Endometrium (tissue), 2 donors: Measurements from ENCODE around the gene MYO7A.

ENCODE experiments used
- FAIRE-seq: peaks from 2 replicates; lab custom pipeline; 2012; peaks lifted over from hg19 to GRCh38; lab: Jason Lieb, UNC
- donor health status: control.
- donor health status: control.

The MYO7A gene

GRCh38 chr11:77111946-77112345, 16.1 kb upstream of the MYO7A start:
- FAIRE-seq: no peak

- FAIRE-seq: no peak
These were observed 15.2 kb upstream of the MYO7A start for GRCh38 chr11:77112641-77113381.

- FAIRE-seq: no peak
These were observed 14.5 kb upstream of the MYO7A start for GRCh38 chr11:77113382-77114088.

GRCh38 chr11:77114089-77114463, 14.0 kb upstream of the MYO7A start:
- no peak for FAIRE-seq

- FAIRE-seq: no peak
These were observed 12.8 kb upstream of the MYO7A start for GRCh38 chr11:77115181-77115611.

- no peak for FAIRE-seq
These were observed 12.1 kb upstream of the MYO7A start for GRCh38 chr11:77115956-77116355.

- no peak for FAIRE-seq
These were observed 10.6 kb upstream of the MYO7A start for GRCh38 chr11:77117492-77117891.

- no peak for FAIRE-seq
These were observed 10.0 kb upstream of the MYO7A start for GRCh38 chr11:77118086-77118485.

GRCh38 chr11:77118971-77119370, 9.1 kb upstream of the MYO7A start:
- no peak for FAIRE-seq

- no peak for FAIRE-seq
These were observed 8.5 kb upstream of the MYO7A start for GRCh38 chr11:77119531-77119936.

- no peak for FAIRE-seq
These were observed 7.5 kb upstream of the MYO7A start for GRCh38 chr11:77120571-77120970.

- no peak for FAIRE-seq
These were observed 6.9 kb upstream of the MYO7A start for GRCh38 chr11:77121096-77121640.

GRCh38 chr11:77121876-77122575, 6.0 kb upstream of the MYO7A start:
- no peak for FAIRE-seq

GRCh38 chr11:77122576-77123212, 5.4 kb upstream of the MYO7A start:
- no peak for FAIRE-seq

GRCh38 chr11:77123591-77123990, 4.5 kb upstream of the MYO7A start:
- no peak for FAIRE-seq

- no peak for FAIRE-seq
These were observed 4.0 kb upstream of the MYO7A start for GRCh38 chr11:77124041-77124440.

GRCh38 chr11:77124488-77124887, 3.6 kb upstream of the MYO7A start:
- FAIRE-seq: no peak

GRCh38 chr11:77125191-77125590, 2.9 kb upstream of the MYO7A start:
- FAIRE-seq: no peak

- no peak for FAIRE-seq
These were observed 2.4 kb upstream of the MYO7A start for GRCh38 chr11:77125695-77126094.

- no peak for FAIRE-seq
These were observed 1.8 kb upstream of the MYO7A start for GRCh38 chr11:77126156-77126775.

GRCh38 chr11:77126861-77127234, 1.2 kb upstream of the MYO7A start:
- no peak for FAIRE-seq
